Ectodermal cell (in vitro differentiated cells): Measurements from ENCODE around the gene TMEM134. TPM values are rescaled to one million over a fixed set of nuclear protein-coding genes. Genes with fewer than 3 reads are reported as not detected.
"Not testable (repeated sequence)": the region's sequence is repeated elsewhere in the genome, so short reads cannot be mapped to it uniquely, and the experiment has no call there.

ENCODE experiments used
- H3K27ac ChIP-seq: 2 replicates; pipeline ENCODE4 v1.7.0; 2013; ENCODE audit warnings: mild to moderate bottlenecking, low read depth, low read length; ENCODE audit not compliant: insufficient read depth, poor library complexity, severe bottlenecking
- H3K27me3 ChIP-seq: 2 replicates; pipeline ENCODE4 v1.7.0; 2013; ENCODE audit warnings: mild to moderate bottlenecking, low read length; ENCODE audit not compliant: insufficient read depth, control insufficient read depth, poor library complexity, severe bottlenecking
- H3K36me3 ChIP-seq: one replicate; pipeline ENCODE4 v1.7.0; 2013; ENCODE audit warnings: low read length; ENCODE audit not compliant: control insufficient read depth, insufficient read depth
- H3K4me1 ChIP-seq: one replicate; pipeline ENCODE4 v1.7.0; 2013; ENCODE audit warnings: low read length; ENCODE audit not compliant: control insufficient read depth, insufficient read depth
- H3K4me3 ChIP-seq: 2 replicates; pipeline ENCODE4 v1.7.0; 2013; ENCODE audit warnings: low read depth, low read length, control low read depth; ENCODE audit not compliant: insufficient read depth
- H3K9me3 ChIP-seq: 2 replicates; pipeline ENCODE4 v1.7.0; 2013; ENCODE audit warnings: mild to moderate bottlenecking, low read length, moderate library complexity; ENCODE audit not compliant: control insufficient read depth
- WGBS, 2 experiments: methylation state at CpG; one replicate each; pipeline ENCODE4 v1.1.7; 2013; ENCODE audit warnings: missing lambda C conversion rate in 2 of 2; 5-methylcytosine and 5-hydroxymethylcytosine counted together
- polyA plus RNA-seq, 4 experiments: library from polyadenylated mRNA; stranded (reverse); fragments of 50-300 nt; gene quantifications; one replicate each; pipeline ENCODE4 v1.2.3, GENCODE V29; 2013

TMEM134 gene, protein sequence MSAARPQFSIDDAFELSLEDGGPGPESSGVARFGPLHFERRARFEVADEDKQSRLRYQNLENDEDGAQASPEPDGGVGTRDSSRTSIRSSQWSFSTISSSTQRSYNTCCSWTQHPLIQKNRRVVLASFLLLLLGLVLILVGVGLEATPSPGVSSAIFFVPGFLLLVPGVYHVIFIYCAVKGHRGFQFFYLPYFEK
- polyA plus RNA-seq (2013, experiment 1 of 4): 52.0 TPM
- 53.5 TPM for polyA plus RNA-seq (2013, experiment 2 of 4)
- polyA plus RNA-seq (2013, experiment 3 of 4): 54.2 TPM
- polyA plus RNA-seq (2013, experiment 4 of 4): 65.0 TPM

DNA sequence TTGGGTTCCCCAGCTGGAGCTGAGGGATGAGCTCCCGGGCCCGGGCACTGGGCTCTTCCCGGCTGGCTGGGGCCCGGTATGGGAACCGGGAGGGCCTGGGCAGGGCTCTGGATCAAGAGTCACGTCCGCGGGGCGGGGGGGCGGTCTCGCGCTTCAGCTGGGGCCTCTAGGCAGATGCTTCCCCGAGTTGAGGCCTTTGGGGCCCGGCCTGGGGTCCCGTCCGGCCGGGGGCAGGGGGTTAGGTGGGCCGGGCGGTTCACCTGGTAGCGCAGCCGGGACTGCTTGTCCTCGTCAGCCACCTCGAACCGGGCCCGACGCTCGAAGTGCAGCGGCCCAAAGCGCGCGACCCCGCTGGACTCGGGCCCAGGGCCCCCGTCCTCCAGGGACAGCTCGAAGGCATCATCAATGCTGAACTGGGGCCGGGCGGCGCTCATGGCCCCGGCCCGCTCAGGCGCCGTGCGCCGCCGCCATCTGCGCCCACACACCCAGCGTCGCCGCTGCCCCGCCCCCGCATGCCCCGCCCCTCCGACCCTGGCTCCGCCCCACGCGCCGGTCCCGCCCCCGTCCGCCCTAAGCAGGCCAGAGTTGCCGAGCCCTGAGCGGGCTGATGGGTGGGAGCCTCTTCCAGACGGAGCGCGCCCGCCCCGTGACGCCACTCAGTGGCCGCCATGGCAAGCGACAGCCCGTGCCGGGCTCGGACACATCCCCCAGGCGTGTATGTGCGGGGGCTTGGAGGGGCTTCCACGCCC, at the start of gene TMEM134:
Gene TMEM134, minus strand, starts transcription at position 493 of the 749 bp plus-strand sequence. Its CDS starts 59 bp downstream, at position 434.
- no peaks in the 10 kb centered on the region for H3K27me3 ChIP-seq
- H3K27ac ChIP-seq: no peak within 1 kb of the TSS
- H3K36me3 ChIP-seq: no peaks in the 10 kb centered on the region
- 1% methylated on average over 76 of the region's 76 CpGs for WGBS, 2 experiments
- no peaks in the 10 kb centered on the region for H3K4me1 ChIP-seq
- peak within 1 kb of the TSS; percentile 88 for H3K4me3 ChIP-seq
- no peaks in the 10 kb centered on the region for H3K9me3 ChIP-seq

DNA sequence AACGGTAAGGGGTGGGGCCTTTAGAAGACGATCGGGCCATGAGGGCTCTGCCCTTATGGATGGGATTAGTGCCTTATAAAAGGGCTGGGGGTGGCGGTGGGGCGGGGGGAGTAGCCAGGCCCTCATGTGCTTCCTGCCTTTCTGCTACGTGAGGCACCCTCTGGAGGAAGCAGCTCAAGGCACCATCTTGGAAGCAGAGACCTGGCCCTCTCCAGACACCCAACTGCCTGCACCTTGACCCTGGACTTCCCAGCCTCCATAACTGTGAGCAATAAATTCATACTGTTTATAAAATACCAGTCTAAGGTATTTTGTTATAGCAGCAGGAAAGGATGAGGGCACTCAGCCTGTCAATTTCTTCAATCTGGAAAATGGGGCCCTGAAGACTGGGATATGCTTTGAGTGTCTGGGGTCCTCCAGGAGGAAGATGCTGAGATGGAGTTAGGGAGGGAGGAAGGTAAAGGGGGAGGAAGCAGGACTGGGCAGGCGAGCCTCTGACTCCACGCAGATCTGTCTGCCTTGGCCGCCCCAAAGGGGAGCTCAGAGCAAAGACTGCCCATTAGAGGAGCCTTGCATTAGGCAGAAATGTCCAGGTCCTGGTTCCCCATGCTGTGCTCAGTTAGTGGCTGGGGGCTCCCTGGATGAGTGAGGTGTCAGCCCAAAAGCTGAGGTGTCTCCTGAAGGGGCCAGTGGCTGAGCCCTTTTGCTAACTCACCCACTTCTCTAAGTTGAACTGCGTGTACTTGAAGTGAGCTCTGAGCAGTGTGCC, 48.9 kb upstream of the TMEM134 start:
- no peak overlapping the region for H3K27ac ChIP-seq
- WGBS, 2 experiments: 83 to 88% methylated on average over 10 of the region's 10 CpGs
- peaks cover 6% of the 10 kb centered on the region for H3K27me3 ChIP-seq
- no peaks in the 10 kb centered on the region for H3K9me3 ChIP-seq
- H3K36me3 ChIP-seq: no peaks in the 10 kb centered on the region
- H3K4me3 ChIP-seq: no peak overlapping the region
- H3K4me1 ChIP-seq: no peaks in the 10 kb centered on the region

DNA sequence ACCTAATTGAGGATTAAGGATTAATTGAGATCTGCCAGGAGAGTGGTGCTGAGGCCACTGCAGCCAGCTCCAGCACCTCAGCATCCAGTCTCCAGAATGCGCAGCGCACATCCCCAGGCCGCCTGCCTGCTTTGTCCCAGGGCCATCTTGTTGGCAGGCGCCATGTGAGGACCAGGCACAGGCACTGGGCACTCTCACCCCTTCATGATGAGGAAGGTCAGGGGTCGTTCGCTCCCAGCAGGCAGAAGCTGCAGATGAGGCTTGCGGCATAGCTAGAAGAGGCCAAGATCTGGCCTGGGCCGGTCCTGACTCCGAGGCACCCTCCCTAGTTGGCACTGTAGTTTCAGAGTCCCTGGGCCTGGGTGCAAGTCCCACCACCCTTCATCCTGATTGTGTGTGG, 47.8 kb upstream of the TMEM134 start:
- no peak overlapping the region for H3K4me3 ChIP-seq
- H3K4me1 ChIP-seq: no peaks in the 10 kb centered on the region
- WGBS, 2 experiments: 94% methylated on average over 9 of the region's 9 CpGs
- no peaks in the 10 kb centered on the region for H3K36me3 ChIP-seq
- no peak overlapping the region for H3K27ac ChIP-seq
- H3K27me3 ChIP-seq: peaks cover 6% of the 10 kb centered on the region
- H3K9me3 ChIP-seq: no peaks in the 10 kb centered on the region

DNA sequence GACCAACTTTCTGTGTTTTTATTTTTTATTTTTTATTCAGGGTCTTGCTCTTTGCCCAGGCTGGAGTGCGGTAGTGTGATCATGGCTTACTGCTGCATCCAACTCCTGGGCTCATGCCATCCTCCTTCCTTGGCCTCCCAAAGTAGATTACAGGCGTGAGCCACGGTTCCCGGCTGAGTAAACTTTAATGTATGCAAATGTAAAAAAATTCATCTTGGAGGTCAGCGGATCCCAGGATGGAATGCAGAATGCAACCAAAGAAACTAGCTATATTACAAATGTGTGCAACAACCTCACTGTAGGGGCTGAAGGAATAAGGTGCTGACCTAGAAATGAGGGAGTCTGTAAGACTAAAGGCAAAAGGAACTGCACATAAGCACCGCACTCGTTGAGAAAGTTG, 45.1 kb upstream of the TMEM134 start:
- Histone ChIP-seq H3K27ac (no peak overlapping the region), H3K9me3 (no peaks in the 10 kb centered on the region), H3K36me3 (no peaks in the 10 kb centered on the region), H3K4me1 (no peaks in the 10 kb centered on the region), H3K4me3 (no peak overlapping the region), H3K27me3 (peaks cover 6% of the 10 kb centered on the region)
- 81 to 83% methylated on average over 7 of the region's 7 CpGs for WGBS, 2 experiments

DNA sequence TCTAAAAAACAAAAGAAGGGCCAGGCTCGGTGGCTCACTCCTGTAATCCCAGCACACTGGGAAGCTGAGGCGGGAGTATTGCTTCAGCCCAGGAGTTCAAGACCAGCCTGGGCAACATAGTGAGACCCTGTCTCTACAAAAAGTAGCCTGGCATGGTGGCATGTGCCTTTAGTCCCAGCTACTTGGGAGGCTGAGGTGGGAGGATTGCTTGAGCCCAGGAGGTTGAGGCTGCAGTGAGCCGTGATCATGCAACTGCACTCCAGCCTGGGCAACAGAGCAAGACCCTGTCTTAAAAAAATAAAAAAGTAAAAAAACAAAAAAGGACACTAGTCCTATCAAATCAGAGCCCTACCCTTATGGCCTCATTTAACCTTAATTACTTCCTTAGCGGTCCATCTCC, 42.5 kb upstream of the TMEM134 start:
- 89 to 93% methylated on average over 4 of the region's 4 CpGs for WGBS, 2 experiments
- not testable (repeated sequence) for H3K36me3 ChIP-seq

DNA sequence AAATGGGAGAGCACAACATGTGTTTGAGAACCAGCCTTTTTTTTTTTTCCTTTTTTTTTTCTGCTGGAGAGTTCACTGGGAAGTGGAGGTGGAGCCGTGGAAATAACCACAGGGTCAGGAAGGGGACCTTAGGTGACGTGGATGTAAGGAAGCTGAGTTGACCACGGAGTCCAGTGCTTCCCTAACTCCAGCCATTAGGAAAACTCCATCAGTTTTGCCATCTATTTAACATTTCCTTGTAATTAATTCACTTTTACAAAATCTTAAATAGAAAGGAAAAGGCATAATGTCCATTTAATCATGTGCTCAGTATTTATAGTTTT, 40.9 kb upstream of the TMEM134 start:
- Histone ChIP-seq H3K4me1 (peaks cover 12% of the 10 kb centered on the region), H3K36me3 (no peaks in the 10 kb centered on the region), H3K4me3 (no peak overlapping the region), H3K27ac (no peak overlapping the region), H3K9me3 (no peaks in the 10 kb centered on the region), H3K27me3 (peaks cover 6% of the 10 kb centered on the region)
- 79 to 91% methylated on average over 3 of the region's 3 CpGs for WGBS, 2 experiments

More for the DNA sequence above, 42.5 kb upstream of the TMEM134 start:
- not testable (repeated sequence) for H3K27ac ChIP-seq, H3K9me3 ChIP-seq, H3K27me3 ChIP-seq, H3K4me3 ChIP-seq, H3K4me1 ChIP-seq

DNA sequence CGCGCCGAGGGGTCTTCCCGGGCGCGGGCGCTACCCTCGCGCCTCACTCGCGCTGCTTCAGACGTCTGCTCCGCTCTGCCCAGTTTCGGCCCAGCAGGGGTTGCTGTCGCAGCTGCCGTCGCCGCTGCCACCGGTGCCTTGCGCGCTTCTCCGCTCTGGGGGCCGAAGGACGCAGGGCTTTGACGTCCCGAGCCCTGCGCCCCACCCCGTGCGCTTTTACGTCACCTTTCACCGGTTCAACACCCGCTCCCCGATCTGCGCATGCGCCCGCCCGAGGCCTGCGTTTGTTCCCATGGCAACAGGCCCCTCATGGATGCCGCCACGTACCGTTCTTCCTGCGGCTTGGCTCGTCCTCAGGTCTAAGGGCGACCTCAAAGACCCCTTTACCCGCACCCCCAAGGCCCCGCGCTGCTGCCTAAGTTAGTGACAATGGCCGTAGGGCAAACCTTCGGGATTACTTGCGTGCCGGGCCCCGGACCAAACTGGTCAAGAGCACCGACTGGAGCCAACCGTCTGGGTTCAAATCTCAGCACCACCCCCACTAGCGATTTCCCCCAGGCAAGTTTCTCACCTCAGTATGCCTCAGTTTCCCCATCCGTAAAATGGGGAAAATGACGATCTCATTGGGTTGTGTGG, 39.6 kb upstream of the TMEM134 start:
- H3K4me1 ChIP-seq: peaks cover 16% of the 10 kb centered on the region
- H3K9me3 ChIP-seq: no peaks in the 10 kb centered on the region
- H3K27ac ChIP-seq: peak overlapping the region; percentile 93
- whole genome bisulfite sequencing, 2 experiments: 1 to 2% methylated on average over 55 to 57 of the region's 57 CpGs
- H3K36me3 ChIP-seq: no peaks in the 10 kb centered on the region
- peak overlapping the region; percentile 82 for H3K4me3 ChIP-seq
- peaks cover 7% of the 10 kb centered on the region for H3K27me3 ChIP-seq

DNA sequence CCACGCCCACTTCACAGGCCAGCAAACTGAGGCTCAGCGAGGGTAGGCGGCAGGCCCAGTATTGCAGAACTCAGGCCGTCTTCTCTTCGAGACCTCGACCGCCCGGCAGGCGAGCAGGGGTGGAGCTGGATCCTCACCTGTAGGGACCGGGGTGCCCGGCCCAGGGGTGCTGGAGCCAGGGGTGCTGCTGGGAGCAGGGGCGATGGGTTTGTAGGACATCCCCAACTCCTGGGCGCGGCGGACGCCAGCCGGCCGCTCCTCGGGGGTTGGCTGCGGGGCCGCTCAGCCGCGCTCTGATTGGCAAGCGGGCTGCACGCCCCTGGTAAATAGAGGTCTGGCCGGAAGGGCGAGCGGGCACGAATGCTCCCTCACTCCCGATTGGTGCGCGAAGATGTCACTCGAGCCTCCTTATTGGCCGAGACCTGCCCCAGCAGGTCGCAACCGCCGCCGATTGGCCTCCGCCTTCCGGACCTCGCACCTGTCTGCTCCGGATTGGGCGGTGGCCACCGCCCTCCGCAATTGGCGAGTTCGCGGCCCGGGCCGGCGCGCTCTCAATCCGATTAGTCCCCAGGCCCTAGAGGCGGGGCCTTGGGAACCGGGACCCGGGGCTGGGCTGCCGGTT, 38.9 kb upstream of the TMEM134 start, which contains the start of gene CDK2AP2:
Gene CDK2AP2, minus strand, starts transcription at position 299 of the 622 bp plus-strand sequence. Its CDS starts 80 bp downstream, at position 219.
- H3K9me3 ChIP-seq: no peaks in the 10 kb centered on the region
- H3K4me1 ChIP-seq: peaks cover 22% of the 10 kb centered on the region
- H3K27me3 ChIP-seq: peaks cover 11% of the 10 kb centered on the region
- peak within 1 kb of the TSS; percentile 93 for H3K27ac ChIP-seq
- WGBS, 2 experiments: 0% methylated on average over 57 of the region's 57 CpGs
- no peaks in the 10 kb centered on the region for H3K36me3 ChIP-seq
- peak within 1 kb of the TSS; percentile 82 for H3K4me3 ChIP-seq

DNA sequence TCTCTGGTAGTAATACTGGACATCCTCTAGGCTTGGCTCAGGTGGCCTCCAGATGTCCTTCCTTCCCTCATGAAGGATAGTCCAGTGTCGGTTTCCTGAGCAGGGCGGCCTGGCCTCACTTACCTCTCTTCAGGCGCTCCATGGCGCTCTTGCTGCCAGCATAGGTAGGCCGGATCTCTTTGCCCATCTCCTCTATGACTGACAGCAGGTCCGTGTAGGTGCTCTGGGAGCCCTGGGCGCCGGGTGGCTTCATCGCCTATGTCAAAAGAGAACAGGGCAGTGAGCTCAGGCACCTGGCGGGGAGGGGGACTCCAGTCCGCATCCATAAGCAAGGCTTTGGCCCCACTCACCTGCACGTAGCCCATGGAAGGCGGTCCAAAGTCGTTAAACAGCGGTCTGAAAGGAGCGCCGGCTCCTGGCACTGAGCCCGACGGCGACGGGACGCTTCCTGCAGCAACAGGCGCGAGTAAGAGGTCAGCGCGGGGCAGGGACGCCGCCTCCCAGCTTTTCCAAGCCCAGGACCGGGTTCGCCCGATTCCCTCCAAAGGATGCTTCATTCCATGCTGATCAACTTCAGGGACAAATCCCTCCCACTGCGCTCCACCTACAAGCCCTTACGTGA, 38.3 kb upstream of the TMEM134 start:
- peak overlapping the region; percentile 82 for H3K4me3 ChIP-seq
- peaks cover 12% of the 10 kb centered on the region for H3K27me3 ChIP-seq
- peak overlapping the region; percentile 66 for H3K27ac ChIP-seq
- peaks cover 23% of the 10 kb centered on the region for H3K4me1 ChIP-seq
- WGBS, 2 experiments: 30% methylated on average over 33 of the region's 33 CpGs
- no peaks in the 10 kb centered on the region for H3K36me3 ChIP-seq
- H3K9me3 ChIP-seq: no peaks in the 10 kb centered on the region
